Spleen (tissue), 11 donors: ENCODE measurements around the gene PHRF1. TPM values are rescaled to one million over a fixed set of nuclear protein-coding genes. Genes with fewer than 3 reads are reported as not detected.

Source experiments
- DNase-seq: peaks from one replicate; pipeline ENCODE4 v3.0.0-alpha.2; 2020
- H3K27ac ChIP-seq, 8 donors: fragments of 200-600 bp; sonication (generic) in 7 of 8; 1 replicate in 4 of 8; 2 replicates in 4 of 8; pipeline versions ENCODE4 v1.5.0 to v1.8.0; 2016 to 2021; ENCODE audit warnings: inconsistent platforms in 4 of 8, mild to moderate bottlenecking in 4 of 8, moderate library complexity in 1 of 8
- H3K27me3 ChIP-seq, 7 donors: fragments of 200-600 bp; sonication (generic) in 6 of 7; replicated peaks in 1 of 7; 1 replicate in 4 of 7; 2 replicates in 3 of 7; pipeline versions ENCODE4 v1.5.0 to v1.8.0; 2016 to 2021; ENCODE audit warnings: inconsistent platforms in 3 of 7, mild to moderate bottlenecking in 1 of 7
- H3K36me3 ChIP-seq, 6 donors: fragments of 200-600 bp; sonication (generic) in 5 of 6; 1 replicate in 4 of 6; 2 replicates in 2 of 6; pipeline versions ENCODE4 v1.5.0 to v1.8.0; 2016 to 2021; ENCODE audit warnings: inconsistent platforms in 2 of 6
- H3K4me1 ChIP-seq, 6 donors: fragments of 200-600 bp; sonication (generic) in 5 of 6; 1 replicate in 3 of 6; 2 replicates in 3 of 6; pipeline versions ENCODE4 v1.5.0 to v1.8.0; 2016 to 2021; ENCODE audit warnings: inconsistent platforms in 3 of 6
- H3K4me3 ChIP-seq, 8 donors: fragments of 200-600 bp; sonication (generic) in 7 of 8; 1 replicate in 4 of 8; 2 replicates in 4 of 8; pipeline versions ENCODE4 v1.5.0 to v1.8.0; 2016 to 2021; ENCODE audit warnings: inconsistent platforms in 4 of 8, mild to moderate bottlenecking in 4 of 8, moderate library complexity in 2 of 8
- H3K9me3 ChIP-seq, 8 donors: fragments of 200-600 bp; sonication (generic) in 7 of 8; 1 replicate in 4 of 8; 2 replicates in 4 of 8; pipeline versions ENCODE4 v1.5.0 to v1.8.0; 2016 to 2021; ENCODE audit warnings: inconsistent platforms in 4 of 8
- CTCF ChIP-seq, 11 experiments: fragments of 200-600 bp in 7 of 11; fragments of 450-650 bp in 4 of 11; sonication (generic) in 4 of 11; IDR thresholded peaks in 8 of 11; conservative IDR thresholded peaks in 3 of 11; 1 replicate in 7 of 11; 2 replicates in 4 of 11; pipeline versions ENCODE4 v1.4.0 to v1.8.0; 2016 to 2021; ENCODE audit warnings: antibody characterized with exemption in 11 of 11, inconsistent platforms in 4 of 11, mild to moderate bottlenecking in 1 of 11
- POLR2A ChIP-seq, 3 donors: fragments of 450-650 bp; IDR thresholded peaks; one replicate each; pipeline ENCODE4 v1.5.1; 2017; ENCODE audit warnings: antibody characterized with exemption in 3 of 3, mild to moderate bottlenecking in 1 of 3
- POLR2AphosphoS5 ChIP-seq, 3 donors: sonication (generic); formaldehyde crosslinking; IDR thresholded peaks; one replicate each; pipeline ENCODE4 v1.5.1; 2017; ENCODE audit warnings: antibody characterized with exemption in 3 of 3
- WGBS, 5 donors: extraction: QIAGEN DNeasy Blood & Tissue Kit in 3 of 5; methylation state at CpG; one replicate each; pipeline versions ENCODE4 v1.1.5 to v1.1.7; 2013 to 2018; 5-methylcytosine and 5-hydroxymethylcytosine counted together
- intact Hi-C: fragments of 100-400 bp; cut with DNase I; formaldehyde crosslinking; loops from one replicate; pipeline ENCODE4 v1.15.0; 2023; ENCODE audit warnings: low total_unique reads
- polyA plus RNA-seq, 3 donors: library from polyadenylated mRNA; stranded (reverse); fragments of 200-250 nt; gene quantifications; one replicate each; pipeline ENCODE4 v1.2.1, GENCODE V29; 2013
- total RNA-seq, 7 donors: library from RNA; depleted of rRNA in 3 of 7; stranded (reverse); fragments of >200 nt in 3 of 7; fragmentation: NEBNext Ultra II Directional in 4 of 7; extraction: Animal tissue kit (Norgen Biotek cat#: 25700) in 4 of 7; gene quantifications; one replicate each; pipeline versions ENCODE4 v1.1.0 to v1.2.1, GENCODE V29; 2016 to 2021
- donor health status: healthy with polysubstance abuse.
- donor health status: DM: no; HTN: no; CAD: no; lungs with moderate emphysema.
- donor health status: DM: no; HTN: no; CAD: no.
- donor health status: Bipolar disorder and iron deficiency.
- donor health status: healthy.
- donor health status: DM: no; HTN: no; CAD: no.
- donor health status: DM: yes; HTN: yes; CAD: no.

Gene PHRF1
- total and polyA plus RNA-seq, 10 donors = 7.3 to 41.5 (median 30.6) TPM

GRCh38 chr11:630871-631270 lies 54.6 kb downstream of the PHRF1 start:
- no peaks in the 10 kb centered on the region for H3K9me3 ChIP-seq
- peaks cover 0 to 29% (median 21%) of the 10 kb centered on the region in 6 donors for H3K4me1 ChIP-seq
- H3K27ac ChIP-seq = no peak overlapping the region
- intact Hi-C loops = no loop called here
- no peak overlapping the region for H3K4me3 ChIP-seq
- no peak for DNase-seq
- no peak for TF ChIP-seq POLR2AphosphoS5 (IDR thresholded peaks at IDR 0.05)
- no peak for TF ChIP-seq POLR2A (IDR thresholded peaks at IDR 0.05)
- no peak for TF ChIP-seq CTCF (IDR thresholded peaks at IDR 0.05 in 8 of 11, conservative IDR thresholded peaks at IDR 0.05 in 3 of 11)
- 80 to 91% (median 83%) methylated on average over 5 of the region's 5 CpGs for WGBS, 5 donors
- H3K36me3 ChIP-seq = peaks cover 0 to 5% (median 0%) of the 10 kb centered on the region in 6 donors
- H3K27me3 ChIP-seq = peaks cover 0 to 33% (median 17%) of the 10 kb centered on the region in 7 donors

DNA sequence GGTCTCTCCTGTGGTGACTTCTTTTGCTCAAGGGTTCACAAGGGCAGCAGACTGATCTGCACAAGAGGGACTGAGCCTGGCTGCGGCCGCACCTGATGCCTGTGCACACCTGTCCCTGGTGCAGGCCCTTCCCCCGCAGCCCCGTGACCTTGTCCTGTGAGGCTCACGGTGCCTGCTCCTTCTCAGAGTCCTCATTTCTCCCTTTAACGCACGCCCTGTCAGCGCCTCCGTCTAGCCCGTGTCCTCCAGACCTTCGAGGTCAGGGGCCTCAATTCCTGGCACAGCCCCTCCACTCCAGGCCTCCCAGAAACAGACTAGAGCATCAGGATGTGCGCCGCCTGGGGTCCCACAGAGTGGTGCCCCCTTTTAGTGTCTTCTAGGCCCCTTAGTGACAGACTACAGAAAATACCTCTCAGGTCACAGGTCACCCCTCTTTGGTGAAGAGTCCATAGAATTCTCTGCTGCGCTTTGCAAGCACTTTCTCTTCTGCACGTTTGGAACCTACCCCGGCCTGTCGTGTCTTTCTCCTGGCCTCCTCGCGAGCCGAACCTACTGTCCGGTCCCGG lies 59.8 kb downstream of the PHRF1 start:
- H3K36me3 ChIP-seq = peaks cover 0 to 5% (median 0%) of the 10 kb centered on the region in 6 donors
- no peak for TF ChIP-seq POLR2A (IDR thresholded peaks at IDR 0.05)
- no peak for TF ChIP-seq POLR2AphosphoS5 (IDR thresholded peaks at IDR 0.05)
- TF ChIP-seq CTCF (IDR thresholded peaks at IDR 0.05 in 8 of 11, conservative IDR thresholded peaks at IDR 0.05 in 3 of 11) = no peak
- peaks cover 0 to 57% (median 47%) of the 10 kb centered on the region in 7 donors for H3K27me3 ChIP-seq
- 74 to 84% (median 76%) methylated on average over 18 to 22 of the region's 22 CpGs for WGBS, 5 donors
- H3K9me3 ChIP-seq = no peaks in the 10 kb centered on the region
- no peak for DNase-seq
- no peak overlapping the region for H3K27ac ChIP-seq
- H3K4me1 ChIP-seq = peaks cover 12 to 51% (median 40%) of the 10 kb centered on the region in 6 donors
- intact Hi-C loops = no loop called here
- H3K4me3 ChIP-seq = no peak overlapping the region

DNA sequence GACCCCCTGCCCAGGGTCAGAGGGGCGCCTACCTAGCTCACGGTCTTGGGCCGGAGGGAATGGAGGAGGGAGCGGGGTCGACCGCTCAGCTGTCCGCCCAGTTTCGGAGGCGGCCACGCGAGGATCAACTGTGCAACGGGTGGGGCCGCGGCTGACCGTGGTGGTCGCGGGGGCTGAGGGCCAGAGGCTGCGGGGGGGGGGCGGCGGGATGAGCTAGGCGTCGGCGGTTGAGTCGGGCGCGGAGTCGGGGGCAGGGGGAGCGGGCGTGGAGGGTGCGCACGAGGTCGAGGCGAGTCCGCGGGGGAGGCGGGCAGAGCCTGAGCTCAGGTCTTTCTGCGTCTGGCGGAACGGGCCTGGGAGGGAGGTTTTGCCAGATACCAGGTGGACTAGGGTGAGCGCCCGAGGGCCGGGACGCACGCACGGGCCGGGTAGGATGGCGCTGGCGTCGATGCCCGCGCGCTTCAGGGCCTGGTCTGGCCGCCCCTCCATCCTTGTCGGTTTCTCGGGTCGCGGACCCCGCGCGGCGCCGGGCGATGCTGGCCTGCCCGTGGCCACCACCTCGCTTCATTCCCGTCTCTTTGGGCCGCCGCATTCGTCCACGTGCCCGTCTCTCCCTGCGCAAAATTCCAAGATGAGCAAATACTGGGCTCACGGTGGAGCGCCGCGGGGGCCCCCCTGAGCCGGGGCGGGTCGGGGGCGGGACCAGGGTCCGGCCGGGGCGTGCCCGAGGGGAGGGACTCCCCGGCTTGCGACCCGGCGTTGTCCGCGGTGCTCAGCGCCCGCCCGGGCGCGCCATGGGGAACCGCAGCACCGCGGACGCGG lies 60.5 kb downstream of the PHRF1 start, which contains the start of gene DRD4:
TSS of gene DRD4 (plus strand) at position 759 of the 822 bp plus-strand sequence. CDS start at position 795, 36 bp downstream.
- Histone ChIP-seq H3K4me3 (peak within 1 kb of the TSS in 6 of 8 donors; percentile 14 to 55 (median 21)), H3K4me1 (peaks cover 12 to 57% (median 41%) of the 10 kb centered on the region in 6 donors), H3K36me3 (peaks cover 0 to 11% (median 0%) of the 10 kb centered on the region in 6 donors), H3K27ac (no peak within 1 kb of the TSS), H3K9me3 (no peaks in the 10 kb centered on the region), H3K27me3 (peaks cover 0 to 57% (median 47%) of the 10 kb centered on the region in 7 donors)
- intact Hi-C loops = no loop called here
- 14 to 36% (median 18%) methylated on average over 32 to 100 of the region's 100 CpGs for WGBS, 5 donors
- no peak for DNase-seq
- TF ChIP-seq POLR2AphosphoS5 (IDR thresholded peaks at IDR 0.05) = no peak
- TF ChIP-seq POLR2A (IDR thresholded peaks at IDR 0.05) = no peak
- no peak for TF ChIP-seq CTCF (IDR thresholded peaks at IDR 0.05 in 8 of 11, conservative IDR thresholded peaks at IDR 0.05 in 3 of 11)

DNA sequence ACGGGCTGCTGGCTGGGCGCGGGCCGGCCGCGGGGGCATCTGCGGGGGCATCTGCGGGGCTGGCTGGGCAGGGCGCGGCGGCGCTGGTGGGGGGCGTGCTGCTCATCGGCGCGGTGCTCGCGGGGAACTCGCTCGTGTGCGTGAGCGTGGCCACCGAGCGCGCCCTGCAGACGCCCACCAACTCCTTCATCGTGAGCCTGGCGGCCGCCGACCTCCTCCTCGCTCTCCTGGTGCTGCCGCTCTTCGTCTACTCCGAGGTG lies 61.0 kb downstream of the PHRF1 start:
- intact Hi-C loops = no loop called here
- H3K4me3 ChIP-seq = peak overlapping the region in 6 of 8 donors; percentile 14 to 55 (median 21)
- no peak for TF ChIP-seq POLR2A (IDR thresholded peaks at IDR 0.05)
- TF ChIP-seq POLR2AphosphoS5 (IDR thresholded peaks at IDR 0.05) = no peak
- TF ChIP-seq CTCF (IDR thresholded peaks at IDR 0.05 in 8 of 11, conservative IDR thresholded peaks at IDR 0.05 in 3 of 11) = no peak
- H3K27ac ChIP-seq = no peak overlapping the region
- H3K9me3 ChIP-seq = no peaks in the 10 kb centered on the region
- peaks cover 12 to 63% (median 41%) of the 10 kb centered on the region in 6 donors for H3K4me1 ChIP-seq
- H3K27me3 ChIP-seq = peaks cover 0 to 57% (median 47%) of the 10 kb centered on the region in 7 donors
- H3K36me3 ChIP-seq = peaks cover 0 to 15% (median 0%) of the 10 kb centered on the region in 6 donors
- no peak for DNase-seq
- WGBS, 5 donors = 3 to 12% (median 4%) methylated on average over 21 to 34 of the region's 34 CpGs
